ENCODE measurements around the gene SSUH2. TPM values are rescaled to one million over a fixed set of nuclear protein-coding genes. Genes with fewer than 3 reads are reported as not detected.
"Not testable (repeated sequence)": the region's sequence is repeated elsewhere in the genome, so short reads cannot be mapped to it uniquely, and the experiment has no call there.

The SSUH2 gene
- 1 to 10 TPM; 5.3 to 7.9 TPM for total RNA-seq
- 19.1 TPM for polyA plus RNA-seq (2013, experiment 1 of 2)
- polyA plus RNA-seq (2013, experiment 2 of 2): 22.6 TPM
- long read RNA-seq, experiment 1, partial matches to known transcripts: 0 of 3 reads
- long read RNA-seq, experiment 1, other reads (novel, unspliced or antisense): 3 of 3 reads
- long read RNA-seq, experiment 2, partial matches to known transcripts: 0 of 12 reads
- long read RNA-seq, experiment 2, other reads (novel, unspliced or antisense): 12 of 12 reads
- long read RNA-seq, experiment 3, partial matches to known transcripts: 0 of 16 reads
- long read RNA-seq, experiment 3, other reads (novel, unspliced or antisense): 16 of 16 reads
- long read RNA-seq, experiment 4, partial matches to known transcripts: 4 of 19 reads
- long read RNA-seq, experiment 4, other reads (novel, unspliced or antisense): 15 of 19 reads

- peaks cover 12% of the 10 kb centered on the region for H3K4me1 Mint-ChIP-seq
- DNase-seq: no peak
- peaks cover 3% of the 10 kb centered on the region for H3K4me1 ChIP-seq (ENCODE audit: control insufficient read depth, insufficient read depth, low read length)
- TF ChIP-seq CTCF (conservative IDR thresholded peaks at IDR 0.05): no peak
- no peak within 1 kb of the TSS for H3K9ac ChIP-seq (ENCODE audit: extremely low read depth, low read length, poor library complexity, severe bottlenecking)
- WGBS, 2 experiments (ENCODE audit: insufficient coverage in 1 of 2, insufficient read length in 1 of 2): 75 to 87% methylated on average over 7 to 8 of the region's 8 CpGs
- H3K9me3 Mint-ChIP-seq: no peaks in the 10 kb centered on the region
- H3K27me3 Mint-ChIP-seq (ENCODE audit: insufficient read depth): no peaks in the 10 kb centered on the region
- no peak within 1 kb of the TSS for H3K4me3 ChIP-seq (ENCODE audit: low read length)
- H3K27ac ChIP-seq (ENCODE audit: low read depth, low read length): no peak within 1 kb of the TSS
- no peaks in the 10 kb centered on the region for H3K9me3 ChIP-seq (ENCODE audit: control insufficient read depth, low read length)
- no peak within 1 kb of the TSS for H3K4me3 Mint-ChIP-seq
- no peaks in the 10 kb centered on the region for H3K27me3 ChIP-seq (ENCODE audit: control insufficient read depth, insufficient read depth, low read length, poor library complexity, severe bottlenecking)
- peaks cover 2% of the 10 kb centered on the region for H3K36me3 Mint-ChIP-seq (ENCODE audit: low read depth)
- H3K36me3 ChIP-seq (ENCODE audit: control insufficient read depth, insufficient read depth, low read length): no peaks in the 10 kb centered on the region
- H3K27ac Mint-ChIP-seq: no peak within 1 kb of the TSS
Observed at GRCh38 chr3:8644748-8645390, at the start of gene SSUH2. Gene SSUH2 (minus strand): TSS chr3:8644798. CDS start chr3:8644758, 40 bp downstream.

- 97% methylated on average over 9 of the region's 9 CpGs; no CpG with 5 or more reads in 1 of the 2 experiments for WGBS, 2 experiments (ENCODE audit: insufficient coverage in 1 of 2, insufficient read length in 1 of 2)
- not testable (repeated sequence) for H3K4me3 Mint-ChIP-seq; H3K27me3 Mint-ChIP-seq (ENCODE audit: insufficient read depth); H3K27ac ChIP-seq (ENCODE audit: low read depth, low read length); H3K9ac ChIP-seq (ENCODE audit: extremely low read depth, low read length, poor library complexity, severe bottlenecking); H3K4me1 Mint-ChIP-seq; H3K36me3 Mint-ChIP-seq (ENCODE audit: low read depth); DNase-seq; H3K4me3 ChIP-seq (ENCODE audit: low read length); H3K9me3 ChIP-seq (ENCODE audit: control insufficient read depth, low read length); H3K4me1 ChIP-seq (ENCODE audit: control insufficient read depth, insufficient read depth, low read length); H3K36me3 ChIP-seq (ENCODE audit: control insufficient read depth, insufficient read depth, low read length); H3K27ac Mint-ChIP-seq; H3K27me3 ChIP-seq (ENCODE audit: control insufficient read depth, insufficient read depth, low read length, poor library complexity, severe bottlenecking); H3K9me3 Mint-ChIP-seq
Observed at GRCh38 chr3:8691295-8691694, 46.7 kb upstream of the SSUH2 start.

- not testable (repeated sequence) for H3K4me3 Mint-ChIP-seq; H3K27me3 Mint-ChIP-seq (ENCODE audit: insufficient read depth); H3K9ac ChIP-seq (ENCODE audit: extremely low read depth, low read length, poor library complexity, severe bottlenecking); H3K9me3 Mint-ChIP-seq; H3K27ac Mint-ChIP-seq; H3K36me3 Mint-ChIP-seq (ENCODE audit: low read depth); H3K27me3 ChIP-seq (ENCODE audit: control insufficient read depth, insufficient read depth, low read length, poor library complexity, severe bottlenecking); H3K4me3 ChIP-seq (ENCODE audit: low read length); H3K27ac ChIP-seq (ENCODE audit: low read depth, low read length); DNase-seq; H3K9me3 ChIP-seq (ENCODE audit: control insufficient read depth, low read length); H3K4me1 ChIP-seq (ENCODE audit: control insufficient read depth, insufficient read depth, low read length); H3K36me3 ChIP-seq (ENCODE audit: control insufficient read depth, insufficient read depth, low read length)
- peaks cover 18% of the 10 kb centered on the region for H3K4me1 Mint-ChIP-seq
- WGBS, 2 experiments (ENCODE audit: insufficient coverage in 1 of 2, insufficient read length in 1 of 2): 67 to 88% methylated on average over 1 to 5 of the region's 6 CpGs
Observed at GRCh38 chr3:8684992-8685391, 40.4 kb upstream of the SSUH2 start.

GRCh38 chr3:8682850-8683574 is 38.4 kb upstream of the SSUH2 start:
- TF ChIP-seq CTCF (conservative IDR thresholded peaks at IDR 0.05): peak; percentile 56
- not testable (repeated sequence) for H3K27me3 ChIP-seq (ENCODE audit: control insufficient read depth, insufficient read depth, low read length, poor library complexity, severe bottlenecking); H3K4me3 Mint-ChIP-seq; H3K36me3 Mint-ChIP-seq (ENCODE audit: low read depth); H3K4me3 ChIP-seq (ENCODE audit: low read length); H3K4me1 ChIP-seq (ENCODE audit: control insufficient read depth, insufficient read depth, low read length); DNase-seq; H3K27me3 Mint-ChIP-seq (ENCODE audit: insufficient read depth); H3K9me3 ChIP-seq (ENCODE audit: control insufficient read depth, low read length); H3K27ac Mint-ChIP-seq; H3K9me3 Mint-ChIP-seq; H3K27ac ChIP-seq (ENCODE audit: low read depth, low read length); H3K9ac ChIP-seq (ENCODE audit: extremely low read depth, low read length, poor library complexity, severe bottlenecking); H3K36me3 ChIP-seq (ENCODE audit: control insufficient read depth, insufficient read depth, low read length)
- peaks cover 23% of the 10 kb centered on the region for H3K4me1 Mint-ChIP-seq
- WGBS, 2 experiments (ENCODE audit: insufficient coverage in 1 of 2, insufficient read length in 1 of 2): 76 to 78% methylated on average over 8 to 19 of the region's 19 CpGs

- not testable (repeated sequence) for H3K27me3 ChIP-seq (ENCODE audit: control insufficient read depth, insufficient read depth, low read length, poor library complexity, severe bottlenecking); H3K4me3 Mint-ChIP-seq; H3K9me3 ChIP-seq (ENCODE audit: control insufficient read depth, low read length); H3K36me3 ChIP-seq (ENCODE audit: control insufficient read depth, insufficient read depth, low read length); H3K27me3 Mint-ChIP-seq (ENCODE audit: insufficient read depth); DNase-seq; H3K9me3 Mint-ChIP-seq; H3K27ac ChIP-seq (ENCODE audit: low read depth, low read length); H3K4me3 ChIP-seq (ENCODE audit: low read length); H3K9ac ChIP-seq (ENCODE audit: extremely low read depth, low read length, poor library complexity, severe bottlenecking); H3K4me1 ChIP-seq (ENCODE audit: control insufficient read depth, insufficient read depth, low read length); H3K36me3 Mint-ChIP-seq (ENCODE audit: low read depth)
- 67 to 72% methylated on average over 3 to 9 of the region's 9 CpGs for WGBS, 2 experiments (ENCODE audit: insufficient coverage in 1 of 2, insufficient read length in 1 of 2)
- Mint-ChIP-seq H3K27ac (peak overlapping the region; percentile 74), H3K4me1 (peaks cover 23% of the 10 kb centered on the region)
Observed at GRCh38 chr3:8681881-8682538, 37.4 kb upstream of the SSUH2 start.

Measured in endodermal cell (in vitro differentiated cells).